ENCODE results near the gene FOXN1. TPM values are rescaled to one million over a fixed set of nuclear protein-coding genes. Genes with fewer than 3 reads are reported as not detected.

The FOXN1 gene
- total RNA-seq, 2 donors from 2014 or later, result not detected

DNA sequence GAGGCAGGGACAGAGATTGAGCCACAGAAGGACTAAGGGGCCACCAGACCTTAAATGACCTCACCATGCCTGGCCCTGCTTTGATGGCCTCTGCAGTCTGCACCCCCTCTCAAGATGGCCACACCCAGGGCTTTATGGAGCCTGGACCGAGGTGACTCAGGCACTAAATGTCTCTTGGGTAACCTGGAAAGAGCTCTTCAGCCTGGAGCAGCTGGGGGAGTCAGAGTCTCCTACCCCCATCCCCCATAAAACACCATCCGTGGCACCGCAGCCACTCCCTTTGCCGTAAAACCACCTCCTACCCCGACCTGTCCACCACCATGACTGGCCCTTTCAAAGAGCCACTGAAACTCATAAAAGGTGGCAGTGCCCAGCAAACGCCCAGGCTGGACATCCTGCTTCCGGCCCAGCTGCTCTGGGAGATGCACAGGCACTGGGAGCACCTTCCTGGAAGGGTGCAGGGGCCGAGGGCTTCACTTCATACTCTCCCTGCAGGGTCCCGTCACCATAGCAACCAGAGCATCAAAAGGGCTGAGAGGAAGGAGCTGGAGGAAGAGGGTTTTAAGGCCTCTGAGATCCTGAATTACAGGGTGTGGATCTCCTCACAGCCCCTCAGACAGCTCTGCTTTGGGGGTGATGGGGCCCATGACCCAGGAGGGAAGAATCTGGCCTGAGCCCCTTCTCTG lies 22.3 kb downstream of the FOXN1 start:
- TF ChIP-seq CTCF (conservative IDR thresholded peaks at IDR 0.05), result no peak
- no peak for DNase-seq
- 55 to 79% methylated on average over 3 to 9 of the region's 9 CpGs for WGBS, 2 experiments (ENCODE audit: insufficient coverage in 1 of 2, insufficient read length in 1 of 2)
- Histone ChIP-seq H3K9me3 (ENCODE audit: control insufficient read depth, low read length) (no peaks in the 10 kb centered on the region), H3K4me3 (ENCODE audit: low read length) (no peak overlapping the region), H3K36me3 (ENCODE audit: control insufficient read depth, insufficient read depth, low read length) (no peaks in the 10 kb centered on the region), H3K27me3 (ENCODE audit: control insufficient read depth, insufficient read depth, low read length, poor library complexity, severe bottlenecking) (peaks cover 10% of the 10 kb centered on the region), H3K9ac (ENCODE audit: extremely low read depth, low read length, poor library complexity, severe bottlenecking) (no peak overlapping the region), H3K4me1 (ENCODE audit: control insufficient read depth, insufficient read depth, low read length) (no peaks in the 10 kb centered on the region), H3K27ac (ENCODE audit: low read depth, low read length) (no peak overlapping the region)
- H3K36me3 Mint-ChIP-seq (ENCODE audit: low read depth), result no peaks in the 10 kb centered on the region
- no peak overlapping the region for H3K4me3 Mint-ChIP-seq
- no peak overlapping the region for H3K27ac Mint-ChIP-seq
- H3K9me3 Mint-ChIP-seq, result no peaks in the 10 kb centered on the region
- H3K4me1 Mint-ChIP-seq, result peaks cover 4% of the 10 kb centered on the region
- peaks cover 5% of the 10 kb centered on the region for H3K27me3 Mint-ChIP-seq (ENCODE audit: insufficient read depth)

DNA sequence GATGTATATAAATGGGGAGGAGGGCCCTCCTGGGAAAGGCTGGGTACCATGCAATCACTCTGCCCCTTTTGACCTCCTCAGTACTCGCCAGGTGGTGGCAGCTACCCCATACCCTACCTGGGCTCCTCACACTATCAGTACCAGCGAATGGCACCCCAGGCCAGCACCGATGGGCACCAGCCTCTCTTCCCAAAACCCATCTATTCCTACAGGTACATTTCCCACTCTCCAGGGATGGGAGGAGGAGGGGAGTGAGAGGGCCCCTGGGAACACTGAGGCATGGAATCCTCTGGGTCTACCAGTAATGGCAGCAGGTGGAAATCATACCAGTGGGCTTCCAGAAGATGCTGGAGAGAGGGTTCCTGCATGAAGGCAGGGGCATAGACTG lies 22.9 kb downstream of the FOXN1 start:
- TF ChIP-seq CTCF (conservative IDR thresholded peaks at IDR 0.05), result no peak
- Histone ChIP-seq H3K27ac (ENCODE audit: low read depth, low read length) (no peak overlapping the region), H3K9me3 (ENCODE audit: control insufficient read depth, low read length) (no peaks in the 10 kb centered on the region), H3K4me1 (ENCODE audit: control insufficient read depth, insufficient read depth, low read length) (no peaks in the 10 kb centered on the region), H3K36me3 (ENCODE audit: control insufficient read depth, insufficient read depth, low read length) (no peaks in the 10 kb centered on the region), H3K9ac (ENCODE audit: extremely low read depth, low read length, poor library complexity, severe bottlenecking) (no peak overlapping the region), H3K27me3 (ENCODE audit: control insufficient read depth, insufficient read depth, low read length, poor library complexity, severe bottlenecking) (peaks cover 10% of the 10 kb centered on the region), H3K4me3 (ENCODE audit: low read length) (no peak overlapping the region)
- H3K9me3 Mint-ChIP-seq, result no peaks in the 10 kb centered on the region
- peaks cover 4% of the 10 kb centered on the region for H3K4me1 Mint-ChIP-seq
- H3K36me3 Mint-ChIP-seq (ENCODE audit: low read depth), result no peaks in the 10 kb centered on the region
- H3K27me3 Mint-ChIP-seq (ENCODE audit: insufficient read depth), result peaks cover 5% of the 10 kb centered on the region
- 87% methylated on average over 3 of the region's 3 CpGs; no CpG with 5 or more reads in 1 of the 2 experiments for WGBS, 2 experiments (ENCODE audit: insufficient coverage in 1 of 2, insufficient read length in 1 of 2)
- H3K4me3 Mint-ChIP-seq, result no peak overlapping the region
- DNase-seq, result no peak
- H3K27ac Mint-ChIP-seq, result no peak overlapping the region

DNA sequence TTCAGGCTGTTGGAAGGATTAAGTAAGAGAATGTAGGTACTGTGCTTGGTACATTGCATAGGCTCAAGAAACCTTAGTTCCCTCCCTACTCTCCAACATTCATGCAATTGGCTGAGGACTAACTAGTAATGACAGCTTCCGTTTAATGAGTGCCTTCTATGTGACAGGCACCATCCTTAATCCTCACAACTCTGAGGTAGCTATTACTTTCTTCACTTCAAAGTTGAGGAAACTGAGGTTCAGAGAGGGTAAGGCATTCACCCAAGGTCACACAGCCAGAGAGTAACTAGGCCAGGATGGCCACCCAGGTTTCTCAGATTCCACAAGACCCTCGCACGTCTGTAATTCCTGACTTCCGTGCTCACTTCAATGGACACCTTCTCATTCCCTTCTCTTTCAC lies 24.1 kb downstream of the FOXN1 start:
- Histone ChIP-seq H3K9ac (ENCODE audit: extremely low read depth, low read length, poor library complexity, severe bottlenecking) (no peak overlapping the region), H3K27ac (ENCODE audit: low read depth, low read length) (no peak overlapping the region), H3K4me1 (ENCODE audit: control insufficient read depth, insufficient read depth, low read length) (no peaks in the 10 kb centered on the region), H3K36me3 (ENCODE audit: control insufficient read depth, insufficient read depth, low read length) (no peaks in the 10 kb centered on the region), H3K9me3 (ENCODE audit: control insufficient read depth, low read length) (no peaks in the 10 kb centered on the region), H3K27me3 (ENCODE audit: control insufficient read depth, insufficient read depth, low read length, poor library complexity, severe bottlenecking) (peaks cover 10% of the 10 kb centered on the region), H3K4me3 (ENCODE audit: low read length) (no peak overlapping the region)
- Mint-ChIP-seq H3K4me3 (no peak overlapping the region), H3K27ac (no peak overlapping the region), H3K27me3 (ENCODE audit: insufficient read depth) (peaks cover 5% of the 10 kb centered on the region), H3K36me3 (ENCODE audit: low read depth) (no peaks in the 10 kb centered on the region), H3K9me3 (no peaks in the 10 kb centered on the region), H3K4me1 (peaks cover 4% of the 10 kb centered on the region)
- 91 to 100% methylated on average over 3 to 4 of the region's 4 CpGs for WGBS, 2 experiments (ENCODE audit: insufficient coverage in 1 of 2, insufficient read length in 1 of 2)
- DNase-seq, result no peak
- no peak for TF ChIP-seq CTCF (conservative IDR thresholded peaks at IDR 0.05)
